Aorta (tissue), 5 donors: ENCODE results near the gene TCL1A. TPM values are rescaled to one million over a fixed set of nuclear protein-coding genes. Genes with fewer than 3 reads are reported as not detected.
"Not testable (repeated sequence)": the region's sequence is repeated elsewhere in the genome, so short reads cannot be mapped to it uniquely, and the experiment has no call there.

Experiments used
- ATAC-seq: fragments of 200-7000 bp; cut with Tn5 transposase; one replicate; pipeline ENCODE4 v1.9.1; 2022; ENCODE audit warnings: moderate library complexity; ENCODE audit not compliant: low FRiP score
- DNase-seq, 2 donors: peaks; one replicate each; pipeline ENCODE4 v3.0.0-alpha.2; 2020
- H3K27ac ChIP-seq, 2 donors: one replicate each; pipeline ENCODE4 v1.5.1; 2013; ENCODE audit warnings: low read length in 2 of 2, mild to moderate bottlenecking in 2 of 2, moderate library complexity in 2 of 2, control low read depth in 1 of 2, inconsistent platforms in 1 of 2, low read depth in 1 of 2
- H3K27me3 ChIP-seq, 2 donors: one replicate each; pipeline ENCODE4 v1.6.1; 2013; ENCODE audit warnings: control low read depth in 1 of 2, low read length in 1 of 2, mild to moderate bottlenecking in 1 of 2, moderate library complexity in 1 of 2; ENCODE audit not compliant: insufficient read depth in 2 of 2, control insufficient read depth in 1 of 2
- H3K36me3 ChIP-seq, 2 donors: one replicate each; pipeline ENCODE4 v1.6.1; 2013; ENCODE audit warnings: control low read depth in 1 of 2, low read length in 1 of 2, mild to moderate bottlenecking in 1 of 2; ENCODE audit not compliant: insufficient read depth in 2 of 2, control insufficient read depth in 1 of 2
- H3K4me1 ChIP-seq, 2 donors: one replicate each; pipeline ENCODE4 v1.6.1; 2013; ENCODE audit warnings: low read length in 2 of 2, control low read depth in 1 of 2, mild to moderate bottlenecking in 1 of 2, moderate library complexity in 1 of 2; ENCODE audit not compliant: insufficient read depth in 2 of 2, control insufficient read depth in 1 of 2
- H3K4me3 ChIP-seq, 2 donors: one replicate each; pipeline ENCODE4 v1.5.1; 2013; ENCODE audit warnings: low read length in 2 of 2, control low read depth in 1 of 2, mild to moderate bottlenecking in 1 of 2
- H3K9me3 ChIP-seq: one replicate; pipeline ENCODE4 v1.6.1; 2013; ENCODE audit warnings: mild to moderate bottlenecking, low read length; ENCODE audit not compliant: control insufficient read depth
- WGBS, 2 donors: extraction: QIAGEN DNeasy Blood & Tissue Kit; methylation state at CpG; one replicate each; pipeline ENCODE4 v1.1.7; 2013; 5-methylcytosine and 5-hydroxymethylcytosine counted together
- intact Hi-C, 2 donors: fragments of 100-400 bp; cut with DNase I; formaldehyde crosslinking; loops; one replicate each; pipeline versions ENCODE4 v1.14.2 to v1.15.0; 2022
- polyA plus RNA-seq, 2 donors: library from polyadenylated mRNA; stranded (reverse); fragments of 200-250 nt; gene quantifications; one replicate each; pipeline ENCODE4 v1.2.3, GENCODE V29; 2013
- total RNA-seq, 2 donors: library from RNA; stranded (reverse); fragmentation: NEBNext Ultra II Directional; extraction: Animal tissue kit (Norgen Biotek cat#: 25700); gene quantifications; one replicate each; pipeline ENCODE4 v1.2.1, GENCODE V29; 2021
- donor health status: healthy with polysubstance abuse.
- donor health status: Bipolar disorder and iron deficiency.
- donor health status: DM: no; HTN: no; CAD: no.
- donor health status: DM: no; HTN: no; CAD: no.
- donor health status: DM: yes; HTN: yes; CAD: no.

The TCL1A gene
- total and polyA plus RNA-seq, 4 donors: not detected

DNA sequence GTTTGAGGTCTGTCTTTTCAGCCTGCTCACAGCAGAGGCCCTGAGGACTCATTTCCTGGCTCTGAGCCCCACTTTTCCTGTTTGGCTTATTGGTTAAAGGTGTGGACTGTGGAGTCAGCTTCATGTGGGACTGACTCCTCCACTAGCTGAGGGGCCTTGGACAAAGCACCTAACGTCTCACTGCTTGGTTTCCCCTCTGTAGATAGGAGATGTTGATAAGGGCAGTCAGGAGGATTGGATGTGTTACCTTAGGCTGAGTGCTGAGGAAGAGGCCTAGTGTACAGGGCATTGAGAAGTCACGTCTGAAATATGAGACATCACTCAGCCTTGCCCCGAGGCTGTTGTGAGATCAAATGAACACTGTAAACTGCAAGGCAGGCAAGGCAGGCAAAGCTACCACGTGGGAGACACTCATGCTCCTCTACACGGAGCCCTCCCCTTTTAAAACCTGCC lies 27.1 kb upstream of the TCL1A start:
- ATAC-seq (no peak), DNase-seq (no peak)
- intact Hi-C loops: no loop called here
- no peak overlapping the region for H3K4me3 ChIP-seq
- WGBS, 2 donors: 18 to 22% methylated on average over 5 of the region's 5 CpGs
- no peaks in the 10 kb centered on the region for H3K4me1 ChIP-seq
- no peak overlapping the region for H3K27ac ChIP-seq
- H3K9me3 ChIP-seq: peaks cover 1% of the 10 kb centered on the region
- H3K36me3 ChIP-seq: no peaks in the 10 kb centered on the region
- no peaks in the 10 kb centered on the region for H3K27me3 ChIP-seq

DNA sequence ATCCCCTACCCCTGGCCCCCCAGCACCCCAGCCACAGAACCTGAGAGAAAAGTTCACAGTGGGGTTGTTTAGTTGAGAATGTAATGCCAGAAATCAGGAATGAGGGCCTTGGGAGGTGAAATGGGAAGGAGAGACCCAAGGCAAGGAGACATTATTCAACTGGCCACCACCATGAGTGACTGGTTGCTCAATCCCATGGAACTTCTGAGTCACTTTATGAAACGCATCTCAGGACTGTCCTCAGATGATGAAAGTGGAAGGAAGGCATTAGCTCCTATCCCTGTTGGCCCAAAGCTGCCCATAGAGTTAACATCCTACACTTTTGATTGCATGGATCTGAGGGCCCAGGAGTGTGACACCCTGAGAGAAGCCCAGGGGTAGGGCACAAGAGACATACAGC lies 25.4 kb upstream of the TCL1A start:
- Histone ChIP-seq H3K4me1 (no peaks in the 10 kb centered on the region), H3K27ac (no peak overlapping the region), H3K4me3 (no peak overlapping the region), H3K27me3 (no peaks in the 10 kb centered on the region), H3K36me3 (no peaks in the 10 kb centered on the region), H3K9me3 (peaks cover 1% of the 10 kb centered on the region)
- intact Hi-C loops: no loop called here
- no peak for ATAC-seq
- 83 to 100% methylated on average over 1 of the region's 1 CpG for WGBS, 2 donors
- no peak for DNase-seq

GRCh38 chr14:95733212-95733611 lies 19.3 kb upstream of the TCL1A start:
- 91 to 92% methylated on average over 1 of the region's 1 CpG for WGBS, 2 donors
- no peaks in the 10 kb centered on the region for H3K9me3 ChIP-seq
- H3K4me3 ChIP-seq: no peak overlapping the region
- ATAC-seq (no peak), DNase-seq (no peak)
- intact Hi-C loops: no loop called here
- H3K27ac ChIP-seq: no peak overlapping the region
- H3K4me1 ChIP-seq: no peaks in the 10 kb centered on the region
- H3K27me3 ChIP-seq: no peaks in the 10 kb centered on the region
- H3K36me3 ChIP-seq: no peaks in the 10 kb centered on the region

DNA sequence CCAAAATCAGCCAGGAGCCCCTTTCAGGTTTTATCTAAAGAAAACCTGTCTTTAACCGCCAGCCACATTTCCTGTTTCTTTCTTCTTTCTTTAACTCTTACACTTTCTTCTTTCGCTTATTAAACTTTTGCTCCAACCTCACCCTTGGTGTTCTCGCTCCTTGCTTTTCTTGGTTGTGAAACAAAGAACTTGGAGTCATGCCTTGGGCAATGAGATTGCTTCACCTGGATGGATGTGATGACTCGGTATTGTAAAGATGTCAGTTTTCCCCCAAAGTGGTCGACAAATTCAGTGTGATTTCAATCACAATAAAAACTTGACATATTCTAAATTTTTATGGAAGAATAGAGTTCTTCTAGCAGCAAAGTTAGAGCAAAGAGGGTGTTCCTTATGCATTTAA lies 16.2 kb upstream of the TCL1A start:
- DNase-seq: no peak
- WGBS, 2 donors: 83 to 86% methylated on average over 5 of the region's 5 CpGs
- H3K27me3 ChIP-seq: no peaks in the 10 kb centered on the region

DNA sequence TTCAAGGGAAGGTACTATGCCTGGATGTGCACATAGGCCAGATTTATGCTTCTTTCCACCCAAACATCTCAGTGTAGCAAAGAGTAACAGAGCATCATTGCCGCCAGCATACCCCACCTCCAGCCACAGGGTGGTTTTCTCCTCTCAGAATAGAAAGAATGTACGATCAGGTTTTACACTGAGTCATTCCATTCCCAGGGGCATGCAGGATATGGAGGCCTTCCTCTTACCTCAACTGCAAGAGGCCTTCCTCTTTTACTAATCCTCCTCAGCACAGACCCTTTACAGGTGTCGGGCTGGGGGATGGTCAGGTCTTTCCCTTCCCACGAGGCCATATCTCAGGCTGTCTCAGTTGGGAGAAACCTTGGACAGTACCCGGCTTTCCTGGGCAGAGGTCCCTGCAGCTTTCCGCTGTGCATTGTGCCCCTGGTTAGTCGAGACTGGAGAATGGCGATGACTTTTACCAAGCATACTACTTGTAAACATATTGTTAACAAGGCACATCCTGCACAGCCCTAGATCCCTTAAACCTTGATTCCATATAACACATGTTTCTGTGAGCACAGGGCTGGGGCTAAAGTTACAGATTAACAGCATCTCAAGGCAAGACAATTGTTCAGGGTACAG lies 15.6 kb upstream of the TCL1A start:
- ATAC-seq, H3K27me3 ChIP-seq, H3K4me1 ChIP-seq, H3K36me3 ChIP-seq, intact Hi-C loops, H3K9me3 ChIP-seq, DNase-seq, H3K27ac ChIP-seq, H3K4me3 ChIP-seq: not testable (repeated sequence)
- WGBS, 2 donors: 70 to 78% methylated on average over 8 of the region's 8 CpGs

More for the DNA sequence above, 16.2 kb upstream of the TCL1A start:
- Histone ChIP-seq H3K36me3 (no peaks in the 10 kb centered on the region), H3K27ac (no peak overlapping the region), H3K4me3 (no peak overlapping the region), H3K9me3 (no peaks in the 10 kb centered on the region), H3K4me1 (no peaks in the 10 kb centered on the region)
- intact Hi-C loops: no loop called here
- ATAC-seq: no peak

- H3K27ac ChIP-seq: no peak overlapping the region
- no peak for DNase-seq
- H3K36me3 ChIP-seq: no peaks in the 10 kb centered on the region
- H3K9me3 ChIP-seq: peaks cover 4% of the 10 kb centered on the region
- intact Hi-C loops: no loop called here
- H3K4me3 ChIP-seq: no peak overlapping the region
- H3K27me3 ChIP-seq: no peaks in the 10 kb centered on the region
- 63 to 77% methylated on average over 6 of the region's 6 CpGs for WGBS, 2 donors
- no peak for ATAC-seq
- no peaks in the 10 kb centered on the region for H3K4me1 ChIP-seq
These were observed 13.3 kb upstream of the TCL1A start for GRCh38 chr14:95727056-95727700.

DNA sequence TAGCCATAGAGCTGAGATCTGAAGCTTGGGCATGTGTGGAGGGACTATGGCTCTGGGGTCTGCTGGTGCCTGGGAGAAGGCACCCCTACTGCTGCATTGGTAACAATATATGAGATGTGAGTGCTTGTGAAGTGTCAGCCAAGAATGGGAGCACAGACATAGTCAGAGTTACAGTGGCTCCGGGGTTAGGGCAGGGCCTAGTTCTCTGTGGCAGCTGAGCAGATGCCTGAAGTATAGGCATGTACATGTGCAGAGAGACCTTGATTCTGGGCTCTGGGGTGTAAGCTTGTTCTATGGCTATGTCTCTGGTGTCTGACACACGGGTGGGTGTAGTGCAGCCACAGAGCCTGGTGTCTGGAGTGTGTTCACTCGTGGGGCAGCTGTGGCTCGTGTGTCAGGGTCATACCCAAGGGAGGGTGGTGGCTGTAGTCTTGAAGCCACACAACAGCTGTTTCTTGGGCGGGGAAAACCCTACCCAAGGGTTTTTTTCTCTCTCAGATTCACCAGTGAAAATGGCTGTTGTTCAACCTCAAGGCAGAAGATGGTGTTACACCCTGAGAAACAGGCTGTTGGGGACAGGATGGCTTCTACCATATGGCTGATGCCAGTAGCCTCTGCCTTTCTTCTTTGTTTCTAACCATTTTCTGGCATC lies 11.9 kb upstream of the TCL1A start:
- WGBS, 2 donors: 64 to 66% methylated on average over 5 of the region's 5 CpGs
- H3K27ac ChIP-seq: no peak overlapping the region
- H3K4me3 ChIP-seq: no peak overlapping the region
- H3K4me1 ChIP-seq: no peaks in the 10 kb centered on the region
- intact Hi-C loops: no loop called here
- no peaks in the 10 kb centered on the region for H3K27me3 ChIP-seq
- H3K9me3 ChIP-seq: peaks cover 4% of the 10 kb centered on the region
- no peak for DNase-seq
- H3K36me3 ChIP-seq: no peaks in the 10 kb centered on the region
- ATAC-seq: no peak

DNA sequence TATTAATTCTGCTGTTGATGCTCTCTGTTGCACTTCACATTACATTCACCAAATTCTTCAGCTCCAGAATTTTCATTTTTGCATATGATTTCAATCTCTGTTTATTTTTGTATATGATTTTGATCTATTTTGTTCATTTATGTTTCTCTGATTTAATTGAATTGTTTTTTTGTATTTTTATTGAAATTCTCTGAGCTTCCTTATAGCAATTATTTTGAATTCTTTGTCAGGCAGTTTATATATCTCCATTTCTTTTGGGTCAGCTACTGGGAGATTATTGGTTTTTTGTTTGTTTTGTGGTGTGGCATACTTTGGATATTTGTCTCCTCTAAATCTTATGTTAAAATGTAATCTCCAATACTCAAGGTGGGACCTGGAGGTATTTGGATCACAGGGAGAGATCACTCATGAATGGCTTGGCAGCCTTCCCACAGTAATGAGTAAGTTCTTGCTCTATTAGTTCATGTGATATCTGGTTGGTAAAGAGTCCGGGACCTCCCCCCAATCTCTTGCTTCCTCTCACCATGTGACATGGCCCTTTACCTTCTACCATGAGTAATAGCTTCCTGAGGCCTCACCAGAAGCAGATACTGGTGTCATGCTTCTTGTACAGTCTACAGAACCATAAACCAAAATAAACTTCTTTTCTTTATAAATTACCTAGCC lies 8.7 kb upstream of the TCL1A start:
- no peaks in the 10 kb centered on the region for H3K36me3 ChIP-seq
- no peak overlapping the region for H3K4me3 ChIP-seq
- ATAC-seq: no peak
- intact Hi-C loops: no loop called here
- H3K27me3 ChIP-seq: no peaks in the 10 kb centered on the region
- DNase-seq: no peak
- no peaks in the 10 kb centered on the region for H3K4me1 ChIP-seq
- no peak overlapping the region for H3K27ac ChIP-seq
- peaks cover 4% of the 10 kb centered on the region for H3K9me3 ChIP-seq
- 74 to 78% methylated on average over 1 of the region's 1 CpG for WGBS, 2 donors
